NCI-H1694 (cell line): Measurements from ENCODE around the gene CTNNA3.

Experiments used
- DNase-seq: peaks from one replicate; lab custom pipeline; 2025; lab: John Stamatoyannopoulos, UW

CTNNA3 gene

GRCh38 chr10:66747451-66747850 is 948.5 kb downstream of the CTNNA3 start:
- no peak for DNase-seq

GRCh38 chr10:66746711-66747110 is 949.3 kb downstream of the CTNNA3 start:
- no peak for DNase-seq

- no peak for DNase-seq
Measured at GRCh38 chr10:66746246-66746645, 949.7 kb downstream of the CTNNA3 start.

GRCh38 chr10:66744915-66745314 is 951.1 kb downstream of the CTNNA3 start:
- DNase-seq, result no peak

- no peak for DNase-seq
Measured at GRCh38 chr10:66737241-66737640, 958.8 kb downstream of the CTNNA3 start.

- no peak for DNase-seq
Measured at GRCh38 chr10:66723608-66724400, 972.2 kb downstream of the CTNNA3 start.

- DNase-seq, result no peak
Measured at GRCh38 chr10:66719483-66719882, 976.5 kb downstream of the CTNNA3 start.

GRCh38 chr10:66717231-66717981 is 978.6 kb downstream of the CTNNA3 start:
- no peak for DNase-seq

GRCh38 chr10:66714741-66715140 is 981.3 kb downstream of the CTNNA3 start:
- no peak for DNase-seq

GRCh38 chr10:66713387-66713786 is 982.6 kb downstream of the CTNNA3 start:
- DNase-seq, result no peak

GRCh38 chr10:66698069-66698468 is 997.9 kb downstream of the CTNNA3 start:
- DNase-seq, result no peak

- no peak for DNase-seq
Measured at GRCh38 chr10:66695046-66695445, 1000.9 kb downstream of the CTNNA3 start.

- no peak for DNase-seq
Measured at GRCh38 chr10:66684581-66684980, 1011.4 kb downstream of the CTNNA3 start.

GRCh38 chr10:66680886-66681285 is 1015.1 kb downstream of the CTNNA3 start:
- no peak for DNase-seq

GRCh38 chr10:66678521-66678920 is 1017.5 kb downstream of the CTNNA3 start:
- DNase-seq, result no peak

GRCh38 chr10:66673071-66673470 is 1022.9 kb downstream of the CTNNA3 start:
- no peak for DNase-seq

GRCh38 chr10:66671562-66671961 is 1024.4 kb downstream of the CTNNA3 start:
- no peak for DNase-seq

- DNase-seq, result no peak
Measured at GRCh38 chr10:66671064-66671463, 1024.9 kb downstream of the CTNNA3 start.

GRCh38 chr10:66656499-66656898 is 1039.5 kb downstream of the CTNNA3 start:
- DNase-seq, result no peak

GRCh38 chr10:66654861-66655260 is 1041.1 kb downstream of the CTNNA3 start:
- no peak for DNase-seq

- DNase-seq, result no peak
Measured at GRCh38 chr10:66651308-66652082, 1044.5 kb downstream of the CTNNA3 start.

GRCh38 chr10:66649626-66650025 is 1046.4 kb downstream of the CTNNA3 start:
- no peak for DNase-seq

- DNase-seq, result no peak
Measured at GRCh38 chr10:66642217-66642616, 1053.8 kb downstream of the CTNNA3 start.
